Vagina (tissue), 2 donors: ENCODE measurements around the gene NCEH1. TPM values are rescaled to one million over a fixed set of nuclear protein-coding genes. Genes with fewer than 3 reads are reported as not detected.

Experiments
- DNase-seq, 2 donors: peaks; one replicate each; pipeline ENCODE4 v3.0.0-alpha.2; 2017; ENCODE audit errors: extremely low spot score in 2 of 2
- H3K27ac ChIP-seq: fragments of 200-600 bp; sonication (generic); one replicate; pipeline ENCODE4 v1.5.1; 2019
- H3K27me3 ChIP-seq: fragments of 200-600 bp; sonication (generic); one replicate; pipeline ENCODE4 v1.5.1; 2019
- H3K36me3 ChIP-seq, 2 donors: fragments of 200-600 bp; sonication (generic); one replicate each; pipeline ENCODE4 v1.5.1; 2017 to 2019
- H3K4me1 ChIP-seq: fragments of 200-600 bp; sonication (generic); one replicate; pipeline ENCODE4 v1.5.1; 2019
- H3K4me3 ChIP-seq, 2 donors: fragments of 200-600 bp; sonication (generic); 1 replicate in 1 of 2; 2 replicates in 1 of 2; pipeline ENCODE4 v1.5.1; 2016 to 2019
- H3K9me3 ChIP-seq: fragments of 200-600 bp; sonication (generic); one replicate; pipeline ENCODE4 v1.5.1; 2019
- POLR2A ChIP-seq, 2 donors: fragments of 450-650 bp; IDR thresholded peaks; one replicate each; pipeline ENCODE4 v1.6.1; 2017; ENCODE audit warnings: antibody characterized with exemption in 2 of 2, mild to moderate bottlenecking in 2 of 2, moderate library complexity in 2 of 2
- POLR2AphosphoS5 ChIP-seq, 2 donors: sonication (generic); formaldehyde crosslinking; IDR thresholded peaks; one replicate each; pipeline ENCODE4 v1.9.0; 2017; ENCODE audit warnings: antibody characterized with exemption in 2 of 2, mild to moderate bottlenecking in 2 of 2, low read depth in 1 of 2; ENCODE audit not compliant: insufficient read depth in 1 of 2
- intact Hi-C: fragments of 100-400 bp; cut with DNase I; formaldehyde crosslinking; loops from one replicate; pipeline ENCODE4 v1.15.1; 2023
- total RNA-seq: library from RNA; depleted of rRNA; stranded (reverse); fragments of >200 nt; gene quantifications from one replicate; pipeline ENCODE4 v1.2.3, GENCODE V29; 2016
- TF ChIP-seq, protein P1 (sequence below), 3 experiments: fragments of 450-650 bp in 2 of 3; fragments of 200-600 bp in 1 of 3; sonication (generic) in 1 of 3; IDR thresholded peaks; one replicate each; pipeline ENCODE4 v1.5.1; 2017 to 2019; ENCODE audit warnings: antibody characterized with exemption in 3 of 3, mild to moderate bottlenecking in 2 of 3, moderate library complexity in 2 of 3

Gene NCEH1
- total RNA-seq, 1 donor from 2014 or later: 7.4 TPM

DNA sequence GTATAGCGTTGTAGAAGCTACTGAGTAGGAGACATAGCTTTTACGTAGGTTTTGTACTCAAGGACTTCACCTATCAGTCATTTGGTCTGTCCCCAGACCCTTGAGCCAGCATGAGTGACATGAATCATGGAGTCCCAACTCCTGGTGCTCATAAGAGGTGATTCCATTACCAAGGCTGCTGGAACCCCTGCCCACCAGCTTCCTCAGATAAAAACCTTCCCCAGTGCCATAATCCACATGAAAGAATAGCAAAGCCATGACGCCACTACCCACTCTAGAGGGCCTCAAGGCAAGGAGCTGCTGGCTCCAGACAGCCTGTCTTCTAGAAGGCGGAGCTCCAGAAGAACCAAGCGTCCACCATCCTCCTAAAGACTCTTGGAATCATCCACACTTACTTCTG, 69.6 kb downstream of the NCEH1 start:
- H3K27ac ChIP-seq: no peak overlapping the region
- intact Hi-C loops: no loop called here
- H3K4me1 ChIP-seq: peaks cover 19% of the 10 kb centered on the region
- no peaks in the 10 kb centered on the region for H3K9me3 ChIP-seq
- no peaks in the 10 kb centered on the region for H3K27me3 ChIP-seq
- DNase-seq: no peak
- H3K4me3 ChIP-seq: no peak overlapping the region
- no peak for TF ChIP-seq POLR2AphosphoS5 (IDR thresholded peaks at IDR 0.05; ENCODE audit: insufficient read depth in 1 of 2, low read depth in 1 of 2)
- H3K36me3 ChIP-seq: no peaks in the 10 kb centered on the region

DNA sequence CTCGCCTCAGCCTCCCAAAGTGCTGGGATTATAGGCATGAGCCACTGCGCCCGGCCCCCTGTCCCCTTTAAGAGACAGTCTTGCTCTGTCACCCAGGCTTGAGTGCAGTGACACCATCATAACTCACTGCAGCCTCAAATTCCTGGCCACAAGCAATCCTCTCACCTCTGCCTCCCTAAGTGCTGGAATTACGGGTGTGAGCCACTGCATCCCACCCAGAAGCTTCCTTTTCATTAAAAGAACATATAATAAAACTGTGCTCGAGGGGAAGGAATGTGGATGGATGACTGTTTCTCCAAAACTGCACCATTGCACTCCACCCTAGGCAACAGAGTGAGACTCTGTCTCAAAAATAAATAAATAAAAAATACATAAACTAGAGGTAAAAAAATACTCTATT, 70.1 kb downstream of the NCEH1 start:
- intact Hi-C loops: no loop called here
- no peak for DNase-seq
- peaks cover 16% of the 10 kb centered on the region for H3K4me1 ChIP-seq
- H3K9me3 ChIP-seq: no peaks in the 10 kb centered on the region
- H3K27ac ChIP-seq: peak overlapping the region; percentile 36
- H3K27me3 ChIP-seq: no peaks in the 10 kb centered on the region
- no peaks in the 10 kb centered on the region for H3K36me3 ChIP-seq
- H3K4me3 ChIP-seq: no peak overlapping the region
- TF ChIP-seq, protein P1, sequence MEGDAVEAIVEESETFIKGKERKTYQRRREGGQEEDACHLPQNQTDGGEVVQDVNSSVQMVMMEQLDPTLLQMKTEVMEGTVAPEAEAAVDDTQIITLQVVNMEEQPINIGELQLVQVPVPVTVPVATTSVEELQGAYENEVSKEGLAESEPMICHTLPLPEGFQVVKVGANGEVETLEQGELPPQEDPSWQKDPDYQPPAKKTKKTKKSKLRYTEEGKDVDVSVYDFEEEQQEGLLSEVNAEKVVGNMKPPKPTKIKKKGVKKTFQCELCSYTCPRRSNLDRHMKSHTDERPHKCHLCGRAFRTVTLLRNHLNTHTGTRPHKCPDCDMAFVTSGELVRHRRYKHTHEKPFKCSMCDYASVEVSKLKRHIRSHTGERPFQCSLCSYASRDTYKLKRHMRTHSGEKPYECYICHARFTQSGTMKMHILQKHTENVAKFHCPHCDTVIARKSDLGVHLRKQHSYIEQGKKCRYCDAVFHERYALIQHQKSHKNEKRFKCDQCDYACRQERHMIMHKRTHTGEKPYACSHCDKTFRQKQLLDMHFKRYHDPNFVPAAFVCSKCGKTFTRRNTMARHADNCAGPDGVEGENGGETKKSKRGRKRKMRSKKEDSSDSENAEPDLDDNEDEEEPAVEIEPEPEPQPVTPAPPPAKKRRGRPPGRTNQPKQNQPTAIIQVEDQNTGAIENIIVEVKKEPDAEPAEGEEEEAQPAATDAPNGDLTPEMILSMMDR (IDR thresholded peaks at IDR 0.05): no peak
- TF ChIP-seq POLR2AphosphoS5 (IDR thresholded peaks at IDR 0.05; ENCODE audit: insufficient read depth in 1 of 2, low read depth in 1 of 2): no peak
- no peak for TF ChIP-seq POLR2A (IDR thresholded peaks at IDR 0.05)

DNA sequence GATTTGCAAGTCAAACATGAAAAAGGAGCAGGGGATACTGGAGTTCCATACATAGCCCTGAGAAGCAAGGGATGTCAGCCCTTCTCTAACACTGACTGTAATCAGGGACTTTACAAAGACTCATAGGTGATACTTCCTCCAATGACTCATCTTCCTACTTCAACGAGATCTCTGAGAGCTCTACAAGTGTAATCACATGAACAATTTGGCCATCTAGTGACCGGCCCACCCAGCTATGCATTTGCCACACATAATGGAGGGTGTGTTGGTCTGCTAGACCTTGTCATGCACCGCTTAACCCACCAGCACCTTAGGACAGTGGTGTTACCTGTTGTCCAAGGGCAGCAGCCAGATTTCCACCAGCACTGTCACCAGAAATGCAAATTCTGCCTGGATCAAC, 75.3 kb downstream of the NCEH1 start:
- H3K27ac ChIP-seq: no peak overlapping the region
- no peak for DNase-seq
- peaks cover 22% of the 10 kb centered on the region for H3K4me1 ChIP-seq
- no peak overlapping the region for H3K4me3 ChIP-seq
- intact Hi-C loops: no loop called here
- H3K36me3 ChIP-seq: peaks cover 0 to 20% of the 10 kb centered on the region in 2 donors
- TF ChIP-seq POLR2A (IDR thresholded peaks at IDR 0.05) (no peak), POLR2AphosphoS5 (IDR thresholded peaks at IDR 0.05; ENCODE audit: insufficient read depth in 1 of 2, low read depth in 1 of 2) (peak in 1 of 2 donors; percentile 59)
- TF ChIP-seq, protein P1 (IDR thresholded peaks at IDR 0.05): no peak
- H3K27me3 ChIP-seq: no peaks in the 10 kb centered on the region
- H3K9me3 ChIP-seq: no peaks in the 10 kb centered on the region

DNA sequence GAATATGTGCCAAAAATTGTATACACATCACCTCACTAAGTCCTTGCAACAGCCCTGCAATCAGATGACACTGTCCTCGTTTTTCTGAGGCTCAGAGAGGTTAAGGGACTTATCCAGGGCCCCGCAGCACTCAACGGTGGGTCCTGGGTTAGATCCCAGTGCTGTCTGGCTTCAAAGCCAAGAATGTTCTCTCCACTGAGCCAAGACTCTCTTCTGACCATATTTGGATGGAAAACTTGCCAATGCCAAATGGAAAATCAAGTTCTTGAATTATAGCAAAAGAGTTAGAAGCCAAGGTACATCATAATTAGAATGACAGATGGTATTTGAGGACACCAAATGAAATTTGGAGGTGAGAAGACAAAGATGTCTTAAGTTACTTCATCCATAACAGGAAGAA, 75.9 kb downstream of the NCEH1 start:
- peaks cover 0 to 20% of the 10 kb centered on the region in 2 donors for H3K36me3 ChIP-seq
- no peak overlapping the region for H3K4me3 ChIP-seq
- DNase-seq: no peak
- no peak overlapping the region for H3K27ac ChIP-seq
- TF ChIP-seq POLR2A (IDR thresholded peaks at IDR 0.05): no peak
- H3K9me3 ChIP-seq: no peaks in the 10 kb centered on the region
- intact Hi-C loops: no loop called here
- no peaks in the 10 kb centered on the region for H3K27me3 ChIP-seq
- H3K4me1 ChIP-seq: peaks cover 19% of the 10 kb centered on the region

DNA sequence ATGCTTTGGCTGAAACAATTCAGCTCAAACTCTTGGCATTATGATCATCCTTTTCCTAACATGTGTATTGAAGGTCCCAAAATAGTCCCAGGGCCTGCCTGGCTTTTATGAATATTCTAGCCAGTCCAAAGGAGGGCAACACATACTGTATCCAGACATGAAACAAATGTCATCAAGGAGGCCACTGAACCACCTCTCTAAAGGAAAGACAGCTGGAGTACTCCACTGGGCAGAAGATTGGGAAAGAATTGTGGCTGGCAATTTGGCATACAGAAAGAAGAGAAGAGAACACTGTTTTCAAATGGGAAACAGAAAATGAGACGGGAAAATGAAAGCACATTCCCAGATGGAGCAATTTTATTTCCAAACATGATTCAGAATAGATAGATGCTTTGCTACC, 80.6 kb downstream of the NCEH1 start:
- peaks cover 22% of the 10 kb centered on the region for H3K4me1 ChIP-seq
- H3K27me3 ChIP-seq: no peaks in the 10 kb centered on the region
- TF ChIP-seq POLR2AphosphoS5 (IDR thresholded peaks at IDR 0.05; ENCODE audit: insufficient read depth in 1 of 2, low read depth in 1 of 2) (no peak), POLR2A (IDR thresholded peaks at IDR 0.05) (no peak)
- TF ChIP-seq, protein P1 (IDR thresholded peaks at IDR 0.05): no peak
- peaks cover 0 to 16% of the 10 kb centered on the region in 2 donors for H3K36me3 ChIP-seq
- intact Hi-C loops: no loop called here
- H3K9me3 ChIP-seq: no peaks in the 10 kb centered on the region
- H3K4me3 ChIP-seq: no peak overlapping the region
- DNase-seq: no peak
- peak overlapping the region; percentile 47 for H3K27ac ChIP-seq

DNA sequence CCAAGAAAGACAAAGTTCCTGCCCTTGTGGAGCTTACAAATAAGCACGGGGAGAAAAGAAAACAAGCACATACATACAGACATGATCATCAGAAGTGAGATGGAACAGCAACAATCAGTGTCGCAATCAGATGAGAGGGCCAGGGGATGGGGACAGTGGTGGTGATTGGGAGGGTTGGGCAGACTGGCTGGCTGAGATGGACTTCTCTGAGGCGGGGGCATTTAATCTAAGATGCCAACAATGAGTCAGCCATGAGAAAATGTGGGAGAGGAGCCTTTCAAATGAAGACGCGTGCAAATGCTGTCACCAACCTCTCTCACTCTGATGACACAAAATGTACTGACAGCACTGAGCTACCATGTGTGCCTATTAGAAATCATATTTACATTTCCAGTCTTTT, 81.4 kb downstream of the NCEH1 start:
- no peak for TF ChIP-seq POLR2AphosphoS5 (IDR thresholded peaks at IDR 0.05; ENCODE audit: insufficient read depth in 1 of 2, low read depth in 1 of 2)
- TF ChIP-seq POLR2A (IDR thresholded peaks at IDR 0.05): no peak
- TF ChIP-seq, protein P1 (IDR thresholded peaks at IDR 0.05): no peak
- intact Hi-C loops: no loop called here
- Histone ChIP-seq H3K9me3 (no peaks in the 10 kb centered on the region), H3K27ac (peak overlapping the region; percentile 29), H3K36me3 (peaks cover 0 to 8% of the 10 kb centered on the region in 2 donors), H3K4me1 (peaks cover 16% of the 10 kb centered on the region), H3K4me3 (no peak overlapping the region), H3K27me3 (no peaks in the 10 kb centered on the region)
- DNase-seq: no peak
